Stomach smooth muscle (tissue), 2 donors: ENCODE results near the gene CEP78.
"Not testable (repeated sequence)": the region's sequence is repeated elsewhere in the genome, so short reads cannot be mapped to it uniquely, and the experiment has no call there.

Source experiments
- H3K27ac ChIP-seq: one replicate; pipeline ENCODE4 v1.7.0; 2013; ENCODE audit warnings: mild to moderate bottlenecking, low read length, inconsistent platforms
- H3K27me3 ChIP-seq, 2 donors: one replicate each; pipeline ENCODE4 v1.7.0; 2013; ENCODE audit warnings: low read length in 2 of 2; ENCODE audit not compliant: insufficient read depth in 2 of 2, control insufficient read depth in 1 of 2
- H3K36me3 ChIP-seq, 2 donors: one replicate each; pipeline ENCODE4 v1.7.0; 2013; ENCODE audit warnings: low read length in 2 of 2; ENCODE audit not compliant: control insufficient read depth in 2 of 2, insufficient read depth in 2 of 2
- H3K4me1 ChIP-seq: one replicate; pipeline ENCODE4 v1.7.0; 2013; ENCODE audit warnings: low read length; ENCODE audit not compliant: control insufficient read depth, insufficient read depth
- H3K4me3 ChIP-seq, 2 donors: one replicate each; pipeline ENCODE4 v1.7.0; 2013; ENCODE audit warnings: low read length in 2 of 2
- H3K9ac ChIP-seq, 2 donors: one replicate each; pipeline ENCODE4 v1.7.0; 2013; ENCODE audit warnings: low read length in 2 of 2, mild to moderate bottlenecking in 1 of 2
- H3K9me3 ChIP-seq, 2 donors: one replicate each; pipeline ENCODE4 v1.7.0; 2013; ENCODE audit warnings: low read length in 2 of 2; ENCODE audit not compliant: control insufficient read depth in 2 of 2
- donor health status: healthy.
- donor health status: Pancreatic carcinoma.

The CEP78 gene

GRCh38 chr9:78235762-78236550 is at the start of gene CEP78:
Gene CEP78 (plus strand): TSS chr9:78236075. CDS start chr9:78236351, 276 bp downstream.
- H3K4me1 ChIP-seq = peaks cover 5% of the 10 kb centered on the region
- peak within 1 kb of the TSS; percentile 60 for H3K27ac ChIP-seq
- H3K4me3 ChIP-seq = peak within 1 kb of the TSS; percentile 89 to 95
- H3K36me3 ChIP-seq = peaks cover 0 to 4% of the 10 kb centered on the region in 2 donors
- H3K9ac ChIP-seq = peak within 1 kb of the TSS; percentile 75 to 77
- H3K27me3 ChIP-seq = no peaks in the 10 kb centered on the region
- H3K9me3 ChIP-seq = no peaks in the 10 kb centered on the region

- no peaks in the 10 kb centered on the region for H3K27me3 ChIP-seq
- H3K9ac ChIP-seq = no peak overlapping the region
- no peak overlapping the region for H3K27ac ChIP-seq
- no peaks in the 10 kb centered on the region for H3K36me3 ChIP-seq
- no peak overlapping the region for H3K4me3 ChIP-seq
- no peaks in the 10 kb centered on the region for H3K9me3 ChIP-seq
- no peaks in the 10 kb centered on the region for H3K4me1 ChIP-seq
These were observed 48.0 kb upstream of the CEP78 start for GRCh38 chr9:78187763-78188484.

- no peak overlapping the region for H3K9ac ChIP-seq
- H3K9me3 ChIP-seq = no peaks in the 10 kb centered on the region
- H3K27me3 ChIP-seq = no peaks in the 10 kb centered on the region
- no peaks in the 10 kb centered on the region for H3K36me3 ChIP-seq
- no peak overlapping the region for H3K27ac ChIP-seq
- no peak overlapping the region for H3K4me3 ChIP-seq
- no peaks in the 10 kb centered on the region for H3K4me1 ChIP-seq
These were observed 47.3 kb upstream of the CEP78 start for GRCh38 chr9:78188594-78188993.

GRCh38 chr9:78189001-78189400 is 46.9 kb upstream of the CEP78 start:
- no peak overlapping the region for H3K27ac ChIP-seq

GRCh38 chr9:78189461-78189860 is 46.4 kb upstream of the CEP78 start:
- Histone ChIP-seq H3K4me1 (no peaks in the 10 kb centered on the region), H3K36me3 (no peaks in the 10 kb centered on the region), H3K4me3 (no peak overlapping the region), H3K27me3 (no peaks in the 10 kb centered on the region), H3K9me3 (no peaks in the 10 kb centered on the region), H3K9ac (no peak overlapping the region), H3K27ac (no peak overlapping the region)

More at GRCh38 chr9:78189001-78189400, 46.9 kb upstream of the CEP78 start:
- Histone ChIP-seq H3K4me3 (no peak overlapping the region), H3K4me1 (no peaks in the 10 kb centered on the region), H3K27me3 (no peaks in the 10 kb centered on the region), H3K9ac (no peak overlapping the region), H3K9me3 (no peaks in the 10 kb centered on the region), H3K36me3 (no peaks in the 10 kb centered on the region)

- Histone ChIP-seq H3K9ac (no peak overlapping the region), H3K4me1 (no peaks in the 10 kb centered on the region), H3K27me3 (no peaks in the 10 kb centered on the region)
These were observed 43.9 kb upstream of the CEP78 start for GRCh38 chr9:78191931-78192330.

GRCh38 chr9:78196258-78196657 is 39.6 kb upstream of the CEP78 start:
- H3K9me3 ChIP-seq = no peaks in the 10 kb centered on the region
- no peak overlapping the region for H3K27ac ChIP-seq

More at GRCh38 chr9:78191931-78192330, 43.9 kb upstream of the CEP78 start:
- H3K36me3 ChIP-seq = no peaks in the 10 kb centered on the region
- no peak overlapping the region for H3K4me3 ChIP-seq
- H3K27ac ChIP-seq = no peak overlapping the region
- no peaks in the 10 kb centered on the region for H3K9me3 ChIP-seq

GRCh38 chr9:78201158-78201777 is 34.6 kb upstream of the CEP78 start:
- not testable (repeated sequence) for H3K4me1 ChIP-seq, H3K4me3 ChIP-seq, H3K27ac ChIP-seq, H3K27me3 ChIP-seq, H3K9ac ChIP-seq, H3K36me3 ChIP-seq, H3K9me3 ChIP-seq

More at GRCh38 chr9:78196258-78196657, 39.6 kb upstream of the CEP78 start:
- Histone ChIP-seq H3K36me3 (no peaks in the 10 kb centered on the region), H3K27me3 (no peaks in the 10 kb centered on the region), H3K4me3 (no peak overlapping the region), H3K4me1 (no peaks in the 10 kb centered on the region), H3K9ac (no peak overlapping the region)

- H3K4me1 ChIP-seq = no peaks in the 10 kb centered on the region
- H3K4me3 ChIP-seq = no peak overlapping the region
- no peaks in the 10 kb centered on the region for H3K9me3 ChIP-seq
- no peak overlapping the region for H3K27ac ChIP-seq
- H3K9ac ChIP-seq = no peak overlapping the region
- H3K27me3 ChIP-seq = no peaks in the 10 kb centered on the region
- H3K36me3 ChIP-seq = no peaks in the 10 kb centered on the region
These were observed 28.6 kb upstream of the CEP78 start for GRCh38 chr9:78207319-78207718.

GRCh38 chr9:78207901-78208300 is 28.0 kb upstream of the CEP78 start:
- Histone ChIP-seq H3K9me3 (no peaks in the 10 kb centered on the region), H3K4me3 (no peak overlapping the region), H3K27me3 (no peaks in the 10 kb centered on the region), H3K4me1 (no peaks in the 10 kb centered on the region), H3K27ac (no peak overlapping the region), H3K36me3 (no peaks in the 10 kb centered on the region), H3K9ac (no peak overlapping the region)
